ENCODE data around the gene BUB1B.

DNA sequence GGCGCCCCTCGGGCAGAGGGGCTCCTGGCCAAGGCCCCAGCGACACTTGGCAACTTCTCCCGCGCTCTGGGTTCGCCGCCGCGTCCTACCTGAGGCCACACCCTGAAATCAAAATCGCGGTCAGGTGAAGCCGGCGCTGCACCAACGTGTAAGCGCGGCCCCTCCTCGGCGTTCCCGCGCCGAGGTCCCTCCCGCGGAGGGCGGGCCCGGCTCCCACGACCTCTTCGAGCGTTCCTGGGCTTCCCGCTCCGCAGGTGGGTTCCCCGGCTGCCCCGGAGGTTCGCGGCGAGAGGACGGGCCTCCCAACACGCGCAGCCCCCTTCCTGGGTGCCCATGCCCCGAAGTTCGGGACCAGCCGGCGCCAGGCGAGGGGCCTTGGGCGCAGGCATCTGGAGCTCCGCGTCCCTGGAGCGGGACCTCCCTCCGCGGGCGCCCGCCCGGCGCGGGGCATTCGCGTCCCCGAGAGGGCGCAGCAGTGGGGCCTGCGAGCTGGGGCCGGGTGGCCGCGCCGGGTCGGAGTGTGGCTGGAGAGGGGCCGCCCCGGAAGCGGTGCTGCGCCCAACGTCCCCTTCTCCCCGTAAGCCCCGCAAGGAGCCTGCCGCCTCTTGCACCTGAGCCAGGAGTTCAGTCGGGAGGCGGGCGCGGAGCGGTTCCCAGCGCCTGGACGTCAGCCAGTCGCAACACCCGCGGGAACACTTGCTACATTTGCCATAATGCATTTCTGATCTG, 91.7 kb downstream of the BUB1B start:
- TF ChIP-seq, protein P1, sequence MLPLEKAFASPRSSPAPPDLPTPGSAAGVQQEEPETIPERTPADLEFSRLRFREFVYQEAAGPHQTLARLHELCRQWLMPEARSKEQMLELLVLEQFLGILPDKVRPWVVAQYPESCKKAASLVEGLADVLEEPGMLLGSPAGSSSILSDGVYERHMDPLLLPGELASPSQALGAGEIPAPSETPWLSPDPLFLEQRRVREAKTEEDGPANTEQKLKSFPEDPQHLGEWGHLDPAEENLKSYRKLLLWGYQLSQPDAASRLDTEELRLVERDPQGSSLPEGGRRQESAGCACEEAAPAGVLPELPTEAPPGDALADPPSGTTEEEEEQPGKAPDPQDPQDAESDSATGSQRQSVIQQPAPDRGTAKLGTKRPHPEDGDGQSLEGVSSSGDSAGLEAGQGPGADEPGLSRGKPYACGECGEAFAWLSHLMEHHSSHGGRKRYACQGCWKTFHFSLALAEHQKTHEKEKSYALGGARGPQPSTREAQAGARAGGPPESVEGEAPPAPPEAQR (CRISPR knock-in tag; IDR thresholded peaks at IDR 0.05): no peak
- TF ChIP-seq, protein P2, sequence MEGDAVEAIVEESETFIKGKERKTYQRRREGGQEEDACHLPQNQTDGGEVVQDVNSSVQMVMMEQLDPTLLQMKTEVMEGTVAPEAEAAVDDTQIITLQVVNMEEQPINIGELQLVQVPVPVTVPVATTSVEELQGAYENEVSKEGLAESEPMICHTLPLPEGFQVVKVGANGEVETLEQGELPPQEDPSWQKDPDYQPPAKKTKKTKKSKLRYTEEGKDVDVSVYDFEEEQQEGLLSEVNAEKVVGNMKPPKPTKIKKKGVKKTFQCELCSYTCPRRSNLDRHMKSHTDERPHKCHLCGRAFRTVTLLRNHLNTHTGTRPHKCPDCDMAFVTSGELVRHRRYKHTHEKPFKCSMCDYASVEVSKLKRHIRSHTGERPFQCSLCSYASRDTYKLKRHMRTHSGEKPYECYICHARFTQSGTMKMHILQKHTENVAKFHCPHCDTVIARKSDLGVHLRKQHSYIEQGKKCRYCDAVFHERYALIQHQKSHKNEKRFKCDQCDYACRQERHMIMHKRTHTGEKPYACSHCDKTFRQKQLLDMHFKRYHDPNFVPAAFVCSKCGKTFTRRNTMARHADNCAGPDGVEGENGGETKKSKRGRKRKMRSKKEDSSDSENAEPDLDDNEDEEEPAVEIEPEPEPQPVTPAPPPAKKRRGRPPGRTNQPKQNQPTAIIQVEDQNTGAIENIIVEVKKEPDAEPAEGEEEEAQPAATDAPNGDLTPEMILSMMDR (IDR thresholded peaks at IDR 0.05): no peak
- 0 out of 2 replicates have a peak, but pooled peaks have one; percentile 39 for TF ChIP-seq ZBTB21 (CRISPR knock-in tag; IDR thresholded peaks at IDR 0.05; ENCODE audit: borderline replicate concordance)
- 0 out of 2 replicates have a peak, but pooled peaks have one; percentile 51 for TF ChIP-seq TEAD1 (CRISPR knock-in tag; IDR thresholded peaks at IDR 0.05)
- no peak for TF ChIP-seq ZNF121 (CRISPR knock-in tag; IDR thresholded peaks at IDR 0.05)

Data from WTC11 (cell line).